ENCODE results near the gene KRTAP15-1.

- TF ChIP-seq TCF12 (IDR thresholded peaks at IDR 0.05; ENCODE audit: low read depth): no peak
- no peak for TF ChIP-seq TAF1 (IDR thresholded peaks at IDR 0.05; ENCODE audit: low read depth)
- TF ChIP-seq EP300 (IDR thresholded peaks at IDR 0.05; ENCODE audit: borderline replicate concordance): no peak
- no peak for TF ChIP-seq YY1 (IDR thresholded peaks at IDR 0.05; ENCODE audit: low read depth)
- no peak for TF ChIP-seq EGR1 (IDR thresholded peaks at IDR 0.05)
- TF ChIP-seq NFIC (IDR thresholded peaks at IDR 0.05): no peak
Measured at GRCh38 chr21:30447056-30447455, 7.0 kb downstream of the KRTAP15-1 start.
